ENCODE measurements around the gene ACOT8. TPM values are rescaled to one million over a fixed set of nuclear protein-coding genes. Genes with fewer than 3 reads are reported as not detected.

Gene ACOT8
- polyA plus RNA-seq, 3 donors: 40.9 to 52.4 (median 44.6) TPM

DNA sequence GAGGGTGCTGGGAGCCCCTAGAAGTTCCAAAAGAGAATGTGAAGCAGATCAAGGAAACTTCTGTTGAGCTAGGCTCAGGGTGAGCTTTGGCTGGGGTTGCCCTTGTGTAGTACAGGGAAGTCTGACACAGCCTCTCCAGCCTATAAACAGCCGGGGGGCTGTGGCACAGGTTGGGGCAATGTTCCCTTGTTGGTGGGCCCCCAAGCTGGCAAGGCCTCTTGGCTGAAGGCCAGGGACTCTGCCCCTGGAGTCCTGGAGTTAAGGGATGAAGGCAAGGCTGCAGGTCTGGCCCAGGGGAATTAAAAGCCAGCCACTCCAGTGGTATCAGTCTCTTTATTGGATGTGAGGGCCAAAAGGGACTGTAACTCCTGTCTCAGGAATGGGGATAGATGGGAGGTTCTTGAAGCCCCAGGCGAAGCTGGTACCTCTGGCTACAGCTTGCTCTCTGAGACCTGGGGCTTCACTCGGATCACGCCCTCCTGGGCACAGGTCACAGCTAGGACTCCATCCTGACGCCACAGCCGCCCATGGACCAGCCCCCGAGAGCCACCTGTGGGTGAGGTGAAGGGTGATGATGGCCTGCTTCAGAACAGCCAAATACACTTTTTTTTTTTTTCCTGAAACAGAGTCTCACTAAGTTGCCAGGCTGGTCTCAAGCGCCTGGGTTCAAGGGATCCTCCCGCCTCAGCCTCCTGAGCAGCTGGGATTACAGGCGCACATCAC, 15.6 kb downstream of the ACOT8 start:
- TF ChIP-seq, protein P1, sequence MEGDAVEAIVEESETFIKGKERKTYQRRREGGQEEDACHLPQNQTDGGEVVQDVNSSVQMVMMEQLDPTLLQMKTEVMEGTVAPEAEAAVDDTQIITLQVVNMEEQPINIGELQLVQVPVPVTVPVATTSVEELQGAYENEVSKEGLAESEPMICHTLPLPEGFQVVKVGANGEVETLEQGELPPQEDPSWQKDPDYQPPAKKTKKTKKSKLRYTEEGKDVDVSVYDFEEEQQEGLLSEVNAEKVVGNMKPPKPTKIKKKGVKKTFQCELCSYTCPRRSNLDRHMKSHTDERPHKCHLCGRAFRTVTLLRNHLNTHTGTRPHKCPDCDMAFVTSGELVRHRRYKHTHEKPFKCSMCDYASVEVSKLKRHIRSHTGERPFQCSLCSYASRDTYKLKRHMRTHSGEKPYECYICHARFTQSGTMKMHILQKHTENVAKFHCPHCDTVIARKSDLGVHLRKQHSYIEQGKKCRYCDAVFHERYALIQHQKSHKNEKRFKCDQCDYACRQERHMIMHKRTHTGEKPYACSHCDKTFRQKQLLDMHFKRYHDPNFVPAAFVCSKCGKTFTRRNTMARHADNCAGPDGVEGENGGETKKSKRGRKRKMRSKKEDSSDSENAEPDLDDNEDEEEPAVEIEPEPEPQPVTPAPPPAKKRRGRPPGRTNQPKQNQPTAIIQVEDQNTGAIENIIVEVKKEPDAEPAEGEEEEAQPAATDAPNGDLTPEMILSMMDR (IDR thresholded peaks at IDR 0.05): no peak
- no peaks in the 10 kb centered on the region for H3K27me3 ChIP-seq (ENCODE audit: control insufficient read depth in 2 of 2, insufficient read depth in 2 of 2, low read length in 2 of 2)
- H3K79me2 ChIP-seq (ENCODE audit: insufficient read depth, low read length): no peaks in the 10 kb centered on the region
- peaks cover 27% of the 10 kb centered on the region for H4K20me1 ChIP-seq (ENCODE audit: insufficient read depth, low read length)
- intact Hi-C loops (cut with micrococcal nuclease): no loop called here
- no peak overlapping the region for H3K4me3 ChIP-seq (replicated peaks in 1 of 3; ENCODE audit: low read depth in 2 of 3, low read length in 3 of 3)
- H3K9me3 ChIP-seq (replicated peaks in 1 of 2; ENCODE audit: control insufficient read depth in 1 of 2, insufficient read depth in 1 of 2, low read length in 2 of 2): no peaks in the 10 kb centered on the region
- no peak for DNase-seq
- Mint-ChIP-seq H3K36me3 (peaks cover 57 to 96% of the 10 kb centered on the region in 2 donors), H3K4me3 (no peak overlapping the region), H3K4me1 (peaks cover 19% of the 10 kb centered on the region), H3K27ac (peak overlapping the region in 6 of 7 donors; percentile 46 to 86 (median 82)), H3K27me3 (ENCODE audit: low read depth in 3 of 3) (no peaks in the 10 kb centered on the region), H3K9me3 (no peaks in the 10 kb centered on the region)
- peak overlapping the region; percentile 46 to 71 for H3K27ac ChIP-seq (ENCODE audit: low read depth in 1 of 2, low read length in 2 of 2)
- H3K9ac ChIP-seq (ENCODE audit: insufficient read depth, low read length, poor library complexity, severe bottlenecking): no peak overlapping the region
- no peak overlapping the region for H3K4me2 ChIP-seq (replicated peaks; ENCODE audit: extremely low read depth, low read length, poor library complexity, severe bottlenecking)
- peaks cover 15 to 17% of the 10 kb centered on the region in 2 donors for H3K4me1 ChIP-seq (ENCODE audit: control insufficient read depth in 1 of 2, insufficient read depth in 2 of 2, low read length in 2 of 2)
- no peak overlapping the region for H2AFZ ChIP-seq (ENCODE audit: insufficient read depth, low read depth, low read length, poor library complexity, severe bottlenecking)
- H3K36me3 ChIP-seq (replicated peaks in 1 of 2; ENCODE audit: control insufficient read depth in 1 of 2, insufficient read depth in 2 of 2, low read length in 2 of 2): peaks cover 57 to 91% of the 10 kb centered on the region in 2 donors
- WGBS (ENCODE audit: insufficient coverage): 100% methylated on average over 3 of the region's 10 CpGs

DNA sequence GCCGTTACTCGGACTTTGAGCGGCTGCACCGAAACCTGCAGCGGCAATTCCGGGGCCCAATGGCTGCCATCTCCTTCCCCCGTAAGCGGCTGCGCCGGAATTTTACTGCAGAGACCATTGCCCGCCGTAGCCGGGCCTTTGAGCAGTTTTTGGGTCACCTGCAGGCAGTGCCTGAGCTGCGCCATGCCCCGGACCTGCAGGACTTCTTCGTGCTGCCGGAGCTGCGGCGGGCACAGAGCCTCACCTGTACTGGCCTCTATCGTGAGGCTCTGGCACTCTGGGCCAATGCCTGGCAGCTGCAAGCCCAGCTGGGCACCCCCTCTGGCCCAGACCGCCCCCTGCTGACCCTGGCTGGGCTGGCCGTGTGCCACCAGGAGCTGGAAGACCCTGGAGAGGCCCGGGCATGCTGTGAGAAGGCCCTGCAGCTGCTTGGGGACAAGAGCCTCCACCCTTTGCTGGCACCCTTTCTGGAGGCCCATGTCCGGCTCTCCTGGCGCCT, 16.4 kb downstream of the ACOT8 start:
- no peak for DNase-seq
- H3K9ac ChIP-seq (ENCODE audit: insufficient read depth, low read length, poor library complexity, severe bottlenecking): no peak overlapping the region
- H3K27ac Mint-ChIP-seq: no peak overlapping the region
- peaks cover 2% of the 10 kb centered on the region for H3K79me2 ChIP-seq (ENCODE audit: insufficient read depth, low read length)
- H3K4me1 ChIP-seq (ENCODE audit: control insufficient read depth in 1 of 2, insufficient read depth in 2 of 2, low read length in 2 of 2): peaks cover 20 to 22% of the 10 kb centered on the region in 2 donors
- H3K9me3 ChIP-seq (replicated peaks in 1 of 2; ENCODE audit: control insufficient read depth in 1 of 2, insufficient read depth in 1 of 2, low read length in 2 of 2): no peaks in the 10 kb centered on the region
- peaks cover 0 to 1% (median 0%) of the 10 kb centered on the region in 7 donors for H3K9me3 Mint-ChIP-seq
- H3K27me3 ChIP-seq (ENCODE audit: control insufficient read depth in 2 of 2, insufficient read depth in 2 of 2, low read length in 2 of 2): no peaks in the 10 kb centered on the region
- intact Hi-C loops (cut with micrococcal nuclease): no loop called here
- peaks cover 25% of the 10 kb centered on the region for H3K4me1 Mint-ChIP-seq
- no peak overlapping the region for H3K4me3 ChIP-seq (replicated peaks in 1 of 3; ENCODE audit: low read depth in 2 of 3, low read length in 3 of 3)
- H2AFZ ChIP-seq (ENCODE audit: insufficient read depth, low read depth, low read length, poor library complexity, severe bottlenecking): no peak overlapping the region
- H3K4me3 Mint-ChIP-seq: no peak overlapping the region
- 97% methylated on average over 25 of the region's 25 CpGs for WGBS (ENCODE audit: insufficient coverage)
- peaks cover 52 to 94% of the 10 kb centered on the region in 2 donors for H3K36me3 Mint-ChIP-seq
- no peaks in the 10 kb centered on the region for H3K27me3 Mint-ChIP-seq (ENCODE audit: low read depth in 3 of 3)
- no peak overlapping the region for H3K27ac ChIP-seq (ENCODE audit: low read depth in 1 of 2, low read length in 2 of 2)
- peaks cover 26% of the 10 kb centered on the region for H4K20me1 ChIP-seq (ENCODE audit: insufficient read depth, low read length)
- no peak overlapping the region for H3K4me2 ChIP-seq (replicated peaks; ENCODE audit: extremely low read depth, low read length, poor library complexity, severe bottlenecking)
- peaks cover 49 to 84% of the 10 kb centered on the region in 2 donors for H3K36me3 ChIP-seq (replicated peaks in 1 of 2; ENCODE audit: control insufficient read depth in 1 of 2, insufficient read depth in 2 of 2, low read length in 2 of 2)
- TF ChIP-seq, protein P1 (IDR thresholded peaks at IDR 0.05): no peak

All from CD14-positive monocyte (primary cell).